ENCODE data around the gene SLC9A7.
"Not testable (repeated sequence)": the region's sequence is repeated elsewhere in the genome, so short reads cannot be mapped to it uniquely, and the experiment has no call there.

SLC9A7 gene

GRCh38 chrX:46758956-46759644, at the start of gene SLC9A7:
Gene SLC9A7 (minus strand): TSS chrX:46759118. CDS start chrX:46759029, 89 bp downstream.
- Histone ChIP-seq H3K9ac (ENCODE audit: low read depth, low read length) (peak within 1 kb of the TSS; percentile 59), H3K4me1 (ENCODE audit: insufficient read depth, low read length) (peaks cover 16% of the 10 kb centered on the region; the same call in 1 of the 2 replicates), H3K9me3 (ENCODE audit: control insufficient read depth, insufficient read depth, low read length) (0 out of 2 replicates have a peak, but pooled peaks cover 2% of the 10 kb centered on the region), H3K36me3 (ENCODE audit: insufficient read depth, low read length) (no peaks in the 10 kb centered on the region)

GRCh38 chrX:46805270-46805669, 46.4 kb upstream of the SLC9A7 start:
- Histone ChIP-seq H3K36me3 (ENCODE audit: insufficient read depth, low read length) (no peaks in the 10 kb centered on the region), H3K9me3 (ENCODE audit: control insufficient read depth, insufficient read depth, low read length) (no peaks in the 10 kb centered on the region), H3K9ac (ENCODE audit: low read depth, low read length) (no peak overlapping the region)

GRCh38 chrX:46803140-46803539, 44.2 kb upstream of the SLC9A7 start:
- no peaks in the 10 kb centered on the region for H3K36me3 ChIP-seq (ENCODE audit: insufficient read depth, low read length)
- no peak overlapping the region for H3K9ac ChIP-seq (ENCODE audit: low read depth, low read length)
- no peaks in the 10 kb centered on the region for H3K4me1 ChIP-seq (ENCODE audit: insufficient read depth, low read length)
- no peaks in the 10 kb centered on the region for H3K9me3 ChIP-seq (ENCODE audit: control insufficient read depth, insufficient read depth, low read length)

More at GRCh38 chrX:46805270-46805669, 46.4 kb upstream of the SLC9A7 start:
- no peaks in the 10 kb centered on the region for H3K4me1 ChIP-seq (ENCODE audit: insufficient read depth, low read length)

GRCh38 chrX:46796574-46797191, 37.8 kb upstream of the SLC9A7 start:
- peaks cover 15% of the 10 kb centered on the region for H3K4me1 ChIP-seq (ENCODE audit: insufficient read depth, low read length)
- H3K9ac ChIP-seq (ENCODE audit: low read depth, low read length) = no peak overlapping the region
- H3K9me3 ChIP-seq (ENCODE audit: control insufficient read depth, insufficient read depth, low read length) = no peaks in the 10 kb centered on the region
- no peaks in the 10 kb centered on the region for H3K36me3 ChIP-seq (ENCODE audit: insufficient read depth, low read length)

- Histone ChIP-seq H3K36me3 (ENCODE audit: insufficient read depth, low read length) (no peaks in the 10 kb centered on the region), H3K4me1 (ENCODE audit: insufficient read depth, low read length) (peaks cover 22% of the 10 kb centered on the region), H3K9ac (ENCODE audit: low read depth, low read length) (no peak overlapping the region), H3K9me3 (ENCODE audit: control insufficient read depth, insufficient read depth, low read length) (no peaks in the 10 kb centered on the region)
Measured at GRCh38 chrX:46793386-46794143, 34.6 kb upstream of the SLC9A7 start.

GRCh38 chrX:46792810-46793188, 33.9 kb upstream of the SLC9A7 start:
- H3K36me3 ChIP-seq (ENCODE audit: insufficient read depth, low read length) = no peaks in the 10 kb centered on the region
- H3K9me3 ChIP-seq (ENCODE audit: control insufficient read depth, insufficient read depth, low read length) = no peaks in the 10 kb centered on the region
- peaks cover 23% of the 10 kb centered on the region for H3K4me1 ChIP-seq (ENCODE audit: insufficient read depth, low read length)
- no peak overlapping the region for H3K9ac ChIP-seq (ENCODE audit: low read depth, low read length)

GRCh38 chrX:46791927-46792809, 33.2 kb upstream of the SLC9A7 start:
- H3K4me1 ChIP-seq (ENCODE audit: insufficient read depth, low read length) = peaks cover 23% of the 10 kb centered on the region
- no peak overlapping the region for H3K9ac ChIP-seq (ENCODE audit: low read depth, low read length)
- no peaks in the 10 kb centered on the region for H3K9me3 ChIP-seq (ENCODE audit: control insufficient read depth, insufficient read depth, low read length)
- H3K36me3 ChIP-seq (ENCODE audit: insufficient read depth, low read length) = no peaks in the 10 kb centered on the region

GRCh38 chrX:46788902-46789301, 30.0 kb upstream of the SLC9A7 start:
- Histone ChIP-seq H3K36me3 (ENCODE audit: insufficient read depth, low read length) (no peaks in the 10 kb centered on the region), H3K9ac (ENCODE audit: low read depth, low read length) (no peak overlapping the region), H3K9me3 (ENCODE audit: control insufficient read depth, insufficient read depth, low read length) (no peaks in the 10 kb centered on the region), H3K4me1 (ENCODE audit: insufficient read depth, low read length) (peaks cover 23% of the 10 kb centered on the region)

GRCh38 chrX:46784437-46784836, 25.5 kb upstream of the SLC9A7 start:
- H3K9me3 ChIP-seq (ENCODE audit: control insufficient read depth, insufficient read depth, low read length); H3K4me1 ChIP-seq (ENCODE audit: insufficient read depth, low read length); H3K9ac ChIP-seq (ENCODE audit: low read depth, low read length); H3K36me3 ChIP-seq (ENCODE audit: insufficient read depth, low read length): not testable (repeated sequence)

GRCh38 chrX:46782034-46782433, 23.1 kb upstream of the SLC9A7 start:
- Histone ChIP-seq H3K9me3 (ENCODE audit: control insufficient read depth, insufficient read depth, low read length) (no peaks in the 10 kb centered on the region), H3K36me3 (ENCODE audit: insufficient read depth, low read length) (no peaks in the 10 kb centered on the region), H3K9ac (ENCODE audit: low read depth, low read length) (no peak overlapping the region), H3K4me1 (ENCODE audit: insufficient read depth, low read length) (peaks cover 12% of the 10 kb centered on the region; the same call in 1 of the 2 replicates)

- Histone ChIP-seq H3K4me1 (ENCODE audit: insufficient read depth, low read length) (peaks cover 12% of the 10 kb centered on the region; the same call in 1 of the 2 replicates), H3K9ac (ENCODE audit: low read depth, low read length) (no peak overlapping the region), H3K9me3 (ENCODE audit: control insufficient read depth, insufficient read depth, low read length) (no peaks in the 10 kb centered on the region), H3K36me3 (ENCODE audit: insufficient read depth, low read length) (no peaks in the 10 kb centered on the region)
Measured at GRCh38 chrX:46777971-46778810, 19.3 kb upstream of the SLC9A7 start.

- H3K4me1 ChIP-seq (ENCODE audit: insufficient read depth, low read length) = no peaks in the 10 kb centered on the region
- no peak overlapping the region for H3K9ac ChIP-seq (ENCODE audit: low read depth, low read length)
- H3K9me3 ChIP-seq (ENCODE audit: control insufficient read depth, insufficient read depth, low read length) = no peaks in the 10 kb centered on the region
- H3K36me3 ChIP-seq (ENCODE audit: insufficient read depth, low read length) = no peaks in the 10 kb centered on the region
Measured at GRCh38 chrX:46770817-46771163, 11.9 kb upstream of the SLC9A7 start.

GRCh38 chrX:46770000-46770816, 11.3 kb upstream of the SLC9A7 start:
- Histone ChIP-seq H3K4me1 (ENCODE audit: insufficient read depth, low read length) (no peaks in the 10 kb centered on the region), H3K9me3 (ENCODE audit: control insufficient read depth, insufficient read depth, low read length) (no peaks in the 10 kb centered on the region), H3K36me3 (ENCODE audit: insufficient read depth, low read length) (no peaks in the 10 kb centered on the region), H3K9ac (ENCODE audit: low read depth, low read length) (no peak overlapping the region)

Data from ES-I3 (cell line).